Thyroid gland (tissue), 4 donors: Measurements from ENCODE around the gene LPP.

ENCODE experiments used
- POLR2A ChIP-seq, 2 donors: fragments of 450-650 bp; IDR thresholded peaks; one replicate each; pipeline ENCODE4 v1.6.1; 2017; ENCODE audit warnings: antibody characterized with exemption in 2 of 2, mild to moderate bottlenecking in 2 of 2, moderate library complexity in 1 of 2
- TF ChIP-seq, protein P1 (sequence below), 6 experiments: fragments of 200-600 bp in 3 of 6; fragments of 450-650 bp in 3 of 6; sonication (generic) in 3 of 6; IDR thresholded peaks; one replicate each; pipeline ENCODE4 v1.5.1; 2016 to 2019; ENCODE audit warnings: antibody characterized with exemption in 6 of 6, mild to moderate bottlenecking in 2 of 6, inconsistent platforms in 1 of 6, moderate library complexity in 1 of 6

DNA sequence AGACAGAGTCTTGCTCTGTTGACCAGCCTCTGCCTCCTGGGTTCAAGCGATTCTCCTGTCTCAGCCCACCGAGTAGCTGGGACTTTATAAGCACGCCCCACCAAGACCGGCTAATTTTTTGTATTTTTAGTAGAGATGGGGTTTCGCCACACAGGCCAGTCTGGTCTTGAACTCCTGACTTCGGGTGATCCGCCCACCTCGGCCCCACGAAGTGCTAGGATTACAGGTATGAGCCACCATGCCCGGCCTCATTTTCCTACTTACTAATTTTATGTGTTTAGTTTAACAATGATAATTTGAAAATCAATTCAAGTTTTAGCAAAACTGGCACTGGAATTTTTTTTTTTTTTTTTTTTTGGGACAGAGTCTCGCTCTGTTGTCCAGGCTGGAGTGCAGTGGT, 336.5 kb downstream of the LPP start:
- TF ChIP-seq, protein P1, sequence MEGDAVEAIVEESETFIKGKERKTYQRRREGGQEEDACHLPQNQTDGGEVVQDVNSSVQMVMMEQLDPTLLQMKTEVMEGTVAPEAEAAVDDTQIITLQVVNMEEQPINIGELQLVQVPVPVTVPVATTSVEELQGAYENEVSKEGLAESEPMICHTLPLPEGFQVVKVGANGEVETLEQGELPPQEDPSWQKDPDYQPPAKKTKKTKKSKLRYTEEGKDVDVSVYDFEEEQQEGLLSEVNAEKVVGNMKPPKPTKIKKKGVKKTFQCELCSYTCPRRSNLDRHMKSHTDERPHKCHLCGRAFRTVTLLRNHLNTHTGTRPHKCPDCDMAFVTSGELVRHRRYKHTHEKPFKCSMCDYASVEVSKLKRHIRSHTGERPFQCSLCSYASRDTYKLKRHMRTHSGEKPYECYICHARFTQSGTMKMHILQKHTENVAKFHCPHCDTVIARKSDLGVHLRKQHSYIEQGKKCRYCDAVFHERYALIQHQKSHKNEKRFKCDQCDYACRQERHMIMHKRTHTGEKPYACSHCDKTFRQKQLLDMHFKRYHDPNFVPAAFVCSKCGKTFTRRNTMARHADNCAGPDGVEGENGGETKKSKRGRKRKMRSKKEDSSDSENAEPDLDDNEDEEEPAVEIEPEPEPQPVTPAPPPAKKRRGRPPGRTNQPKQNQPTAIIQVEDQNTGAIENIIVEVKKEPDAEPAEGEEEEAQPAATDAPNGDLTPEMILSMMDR (IDR thresholded peaks at IDR 0.05): no peak
- TF ChIP-seq POLR2A (IDR thresholded peaks at IDR 0.05): no peak
